ENCODE results near the gene TKFC.

TKFC gene

DNA sequence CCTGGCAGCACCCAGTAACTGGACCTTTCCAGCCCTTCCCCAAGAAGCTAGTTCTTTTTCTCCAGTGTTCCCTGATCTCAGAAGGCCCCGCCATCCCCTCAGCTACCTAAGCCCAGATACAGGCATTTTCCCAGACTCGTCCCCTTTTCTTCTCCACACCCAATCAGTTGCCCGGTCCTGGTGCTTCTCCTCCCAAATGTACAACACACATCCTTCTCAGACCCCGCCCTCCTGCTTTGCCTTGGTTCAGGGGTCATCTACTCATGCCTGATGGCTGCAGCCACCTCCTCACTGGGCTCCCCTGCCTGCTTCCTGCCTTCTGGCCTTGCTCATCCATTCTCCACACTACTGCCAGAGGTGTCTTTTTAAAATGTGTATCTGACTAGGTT, 6.5 kb downstream of the TKFC start:
- H3K4me3 ChIP-seq (ENCODE audit: low read length in 2 of 2) = no peak overlapping the region
- no peaks in the 10 kb centered on the region for H3K79me1 ChIP-seq (ENCODE audit: low read depth, low read length)
- no peak overlapping the region for H3K18ac ChIP-seq (ENCODE audit: low read length)
- no peak overlapping the region for H2BK5ac ChIP-seq (ENCODE audit: low read length)
- H3K23ac ChIP-seq (ENCODE audit: low read depth, low read length, poor library complexity) = no peak overlapping the region
- DNase-seq (ENCODE audit: low spot score) = no peak
- H3K36me3 ChIP-seq (replicated peaks in 1 of 2; ENCODE audit: control insufficient read depth in 2 of 2, insufficient read depth in 2 of 2, low read length in 2 of 2) = peaks cover 8 to 49% of the 10 kb centered on the region in 2 donors
- no peaks in the 10 kb centered on the region for H3K9me3 ChIP-seq (replicated peaks in 1 of 2; ENCODE audit: control insufficient read depth in 2 of 2, insufficient read depth in 1 of 2, low read depth in 1 of 2, low read length in 2 of 2)
- no peak overlapping the region for H3K14ac ChIP-seq (ENCODE audit: low read length)
- H3K9ac ChIP-seq (ENCODE audit: low read depth, low read length, poor library complexity) = no peak overlapping the region
- H2AK5ac ChIP-seq (ENCODE audit: low read depth, low read length) = no peak overlapping the region
- WGBS, 2 donors (ENCODE audit: extremely low coverage in 2 of 2, insufficient read length in 2 of 2, insufficient replicate concordance in 1 of 2) = no CpG with 5 or more reads among the region's 4 CpGs
- no peak overlapping the region for H2AFZ ChIP-seq (ENCODE audit: low read length)
- no peaks in the 10 kb centered on the region for H3K27me3 ChIP-seq (ENCODE audit: control insufficient read depth in 3 of 3, insufficient read depth in 3 of 3, low read depth in 1 of 3, low read length in 3 of 3)
- H2BK120ac ChIP-seq (ENCODE audit: low read depth, low read length) = no peak overlapping the region
- no peak overlapping the region for H2BK15ac ChIP-seq (ENCODE audit: low read length)
- no peak overlapping the region for H4K8ac ChIP-seq (ENCODE audit: low read depth, low read length)
- peaks cover under 1 to 20% of the 10 kb centered on the region in 2 donors for H3K4me1 ChIP-seq (ENCODE audit: control insufficient read depth in 2 of 2, insufficient read depth in 1 of 2, low read depth in 1 of 2, low read length in 2 of 2)
- no peak overlapping the region for H3K4ac ChIP-seq (ENCODE audit: low read length)
- H4K91ac ChIP-seq (ENCODE audit: low read depth, low read length, poor library complexity) = no peak overlapping the region
- H3K27ac ChIP-seq (replicated peaks; ENCODE audit: low read length) = no peak overlapping the region
- H3K4me2 ChIP-seq (ENCODE audit: insufficient read depth, low read length, poor library complexity, severe bottlenecking) = no peak overlapping the region
- H2BK12ac ChIP-seq (ENCODE audit: low read length) = no peak overlapping the region

DNA sequence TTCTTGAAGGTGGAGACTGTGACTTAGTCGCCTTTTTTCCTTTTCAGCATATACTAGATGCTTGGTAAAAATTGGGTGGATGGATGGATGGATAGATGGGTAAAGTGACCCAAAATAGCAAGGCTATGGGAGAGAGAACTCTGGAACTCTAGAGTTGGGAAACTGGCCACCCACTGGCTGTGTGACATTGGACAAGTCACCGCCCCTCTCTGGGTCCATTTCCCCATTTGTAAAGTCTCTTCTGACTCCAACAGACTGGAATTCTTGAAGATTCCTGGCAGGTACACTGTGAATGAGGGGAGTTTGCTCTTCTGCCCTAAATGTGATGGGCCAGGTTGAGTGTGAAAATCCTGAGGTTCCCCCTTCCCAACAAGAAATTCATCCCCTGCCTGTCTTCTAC, 8.0 kb downstream of the TKFC start:
- Histone ChIP-seq H3K9me3 (replicated peaks in 1 of 2; ENCODE audit: control insufficient read depth in 2 of 2, insufficient read depth in 1 of 2, low read depth in 1 of 2, low read length in 2 of 2) (no peaks in the 10 kb centered on the region), H3K14ac (ENCODE audit: low read length) (no peak overlapping the region)

DNA sequence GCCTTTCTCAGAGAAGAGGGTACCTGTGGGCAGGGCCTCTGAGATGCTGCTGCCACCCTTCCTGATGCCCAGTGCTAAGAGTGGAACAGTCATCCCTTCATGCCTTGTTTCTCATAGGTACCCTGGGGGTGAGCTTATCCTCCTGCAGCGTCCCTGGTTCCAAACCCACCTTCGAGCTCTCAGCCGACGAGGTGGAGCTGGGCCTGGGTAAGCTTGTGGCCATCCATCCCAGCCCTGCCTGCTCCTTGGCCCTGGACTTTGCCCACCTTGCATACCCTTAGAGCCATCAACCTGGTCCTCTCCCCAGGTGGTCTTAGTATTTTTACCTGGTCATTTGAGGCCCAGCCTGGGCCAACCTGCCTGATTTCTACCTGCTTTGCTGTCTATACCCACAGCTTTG, 8.7 kb downstream of the TKFC start:
- H3K79me1 ChIP-seq (ENCODE audit: low read depth, low read length) = no peaks in the 10 kb centered on the region
- no peak overlapping the region for H3K27ac ChIP-seq (replicated peaks; ENCODE audit: low read length)
- H3K23ac ChIP-seq (ENCODE audit: low read depth, low read length, poor library complexity) = no peak overlapping the region
- no peak overlapping the region for H3K4ac ChIP-seq (ENCODE audit: low read length)
- peaks cover 0 to 3% of the 10 kb centered on the region in 2 donors for H3K4me1 ChIP-seq (ENCODE audit: control insufficient read depth in 2 of 2, insufficient read depth in 1 of 2, low read depth in 1 of 2, low read length in 2 of 2)
- no peak overlapping the region for H3K9ac ChIP-seq (ENCODE audit: low read depth, low read length, poor library complexity)
- H3K18ac ChIP-seq (ENCODE audit: low read length) = no peak overlapping the region
- no peaks in the 10 kb centered on the region for H3K9me3 ChIP-seq (replicated peaks in 1 of 2; ENCODE audit: control insufficient read depth in 2 of 2, insufficient read depth in 1 of 2, low read depth in 1 of 2, low read length in 2 of 2)
- H2BK120ac ChIP-seq (ENCODE audit: low read depth, low read length) = no peak overlapping the region
- no peak overlapping the region for H3K14ac ChIP-seq (ENCODE audit: low read length)
- H3K4me3 ChIP-seq (ENCODE audit: low read length in 2 of 2) = no peak overlapping the region
- no peak overlapping the region for H2AFZ ChIP-seq (ENCODE audit: low read length)
- H2BK5ac ChIP-seq (ENCODE audit: low read length) = no peak overlapping the region
- no peak overlapping the region for H2AK5ac ChIP-seq (ENCODE audit: low read depth, low read length)
- no peak overlapping the region for H3K4me2 ChIP-seq (ENCODE audit: insufficient read depth, low read length, poor library complexity, severe bottlenecking)
- no peak overlapping the region for H2BK12ac ChIP-seq (ENCODE audit: low read length)
- no peak overlapping the region for H2BK15ac ChIP-seq (ENCODE audit: low read length)
- peaks cover 8 to 67% of the 10 kb centered on the region in 2 donors for H3K36me3 ChIP-seq (replicated peaks in 1 of 2; ENCODE audit: control insufficient read depth in 2 of 2, insufficient read depth in 2 of 2, low read length in 2 of 2)
- H4K91ac ChIP-seq (ENCODE audit: low read depth, low read length, poor library complexity) = no peak overlapping the region
- no CpG with 5 or more reads among the region's 4 CpGs for WGBS, 2 donors (ENCODE audit: extremely low coverage in 2 of 2, insufficient read length in 2 of 2, insufficient replicate concordance in 1 of 2)
- H3K27me3 ChIP-seq (ENCODE audit: control insufficient read depth in 3 of 3, insufficient read depth in 3 of 3, low read depth in 1 of 3, low read length in 3 of 3) = no peaks in the 10 kb centered on the region
- DNase-seq (ENCODE audit: low spot score) = no peak
- H4K8ac ChIP-seq (ENCODE audit: low read depth, low read length) = no peak overlapping the region

More for the DNA sequence above, 8.0 kb downstream of the TKFC start:
- Histone ChIP-seq H2BK5ac (ENCODE audit: low read length) (no peak overlapping the region), H3K27ac (replicated peaks; ENCODE audit: low read length) (no peak overlapping the region), H2BK15ac (ENCODE audit: low read length) (no peak overlapping the region), H4K91ac (ENCODE audit: low read depth, low read length, poor library complexity) (no peak overlapping the region), H3K4me2 (ENCODE audit: insufficient read depth, low read length, poor library complexity, severe bottlenecking) (no peak overlapping the region), H3K4me1 (ENCODE audit: control insufficient read depth in 2 of 2, insufficient read depth in 1 of 2, low read depth in 1 of 2, low read length in 2 of 2) (peaks cover 0 to 8% of the 10 kb centered on the region in 2 donors), H4K8ac (ENCODE audit: low read depth, low read length) (no peak overlapping the region), H3K9ac (ENCODE audit: low read depth, low read length, poor library complexity) (peak overlapping the region; percentile 0), H3K36me3 (replicated peaks in 1 of 2; ENCODE audit: control insufficient read depth in 2 of 2, insufficient read depth in 2 of 2, low read length in 2 of 2) (peaks cover 8 to 63% of the 10 kb centered on the region in 2 donors), H3K4ac (ENCODE audit: low read length) (no peak overlapping the region), H2AFZ (ENCODE audit: low read length) (no peak overlapping the region), H3K27me3 (ENCODE audit: control insufficient read depth in 3 of 3, insufficient read depth in 3 of 3, low read depth in 1 of 3, low read length in 3 of 3) (no peaks in the 10 kb centered on the region), H2BK12ac (ENCODE audit: low read length) (no peak overlapping the region), H3K23ac (ENCODE audit: low read depth, low read length, poor library complexity) (no peak overlapping the region), H3K4me3 (ENCODE audit: low read length in 2 of 2) (no peak overlapping the region), H3K79me1 (ENCODE audit: low read depth, low read length) (no peaks in the 10 kb centered on the region), H2AK5ac (ENCODE audit: low read depth, low read length) (no peak overlapping the region), H3K18ac (ENCODE audit: low read length) (no peak overlapping the region), H2BK120ac (ENCODE audit: low read depth, low read length) (no peak overlapping the region)
- WGBS, 2 donors (ENCODE audit: extremely low coverage in 2 of 2, insufficient read length in 2 of 2, insufficient replicate concordance in 1 of 2) = no CpG with 5 or more reads among the region's 2 CpGs
- DNase-seq (ENCODE audit: low spot score) = no peak

DNA sequence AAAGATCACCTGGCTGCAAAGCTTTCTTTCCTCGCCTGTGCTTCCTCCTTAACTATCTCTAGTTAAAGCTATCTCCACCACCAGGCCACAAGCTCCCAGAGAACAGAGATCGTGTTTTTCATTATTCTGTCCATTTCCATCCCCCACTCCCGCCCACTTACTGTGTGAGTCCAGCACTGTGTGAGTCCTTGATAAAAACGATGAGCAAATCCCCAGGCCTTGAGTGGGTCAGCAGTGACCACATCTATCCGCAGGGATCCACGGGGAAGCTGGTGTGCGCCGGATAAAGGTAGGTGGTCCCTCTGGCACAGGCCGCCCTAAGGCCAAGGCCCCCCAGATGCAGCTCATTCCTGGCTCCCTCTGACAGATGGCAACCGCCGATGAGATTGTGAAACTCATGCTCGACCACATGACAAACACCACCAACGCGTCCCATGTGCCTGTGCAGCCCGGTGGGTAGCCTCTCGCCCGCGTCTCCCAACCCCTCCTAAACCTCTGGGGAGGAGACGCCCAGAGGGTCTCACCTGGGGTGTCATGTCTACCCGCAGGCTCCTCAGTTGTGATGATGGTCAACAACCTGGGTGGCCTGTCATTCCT, 9.3 kb downstream of the TKFC start:
- no peak for DNase-seq (ENCODE audit: low spot score)
- Histone ChIP-seq H3K36me3 (replicated peaks in 1 of 2; ENCODE audit: control insufficient read depth in 2 of 2, insufficient read depth in 2 of 2, low read length in 2 of 2) (peaks cover 8 to 72% of the 10 kb centered on the region in 2 donors), H3K27me3 (ENCODE audit: control insufficient read depth in 3 of 3, insufficient read depth in 3 of 3, low read depth in 1 of 3, low read length in 3 of 3) (no peaks in the 10 kb centered on the region), H3K4me3 (ENCODE audit: low read length in 2 of 2) (no peak overlapping the region), H3K14ac (ENCODE audit: low read length) (no peak overlapping the region), H3K4me1 (ENCODE audit: control insufficient read depth in 2 of 2, insufficient read depth in 1 of 2, low read depth in 1 of 2, low read length in 2 of 2) (no peaks in the 10 kb centered on the region), H2BK5ac (ENCODE audit: low read length) (no peak overlapping the region), H4K91ac (ENCODE audit: low read depth, low read length, poor library complexity) (no peak overlapping the region), H2BK12ac (ENCODE audit: low read length) (no peak overlapping the region), H3K27ac (replicated peaks; ENCODE audit: low read length) (no peak overlapping the region), H2BK15ac (ENCODE audit: low read length) (no peak overlapping the region), H2AK5ac (ENCODE audit: low read depth, low read length) (no peak overlapping the region), H3K4me2 (ENCODE audit: insufficient read depth, low read length, poor library complexity, severe bottlenecking) (no peak overlapping the region), H2AFZ (ENCODE audit: low read length) (no peak overlapping the region), H3K9ac (ENCODE audit: low read depth, low read length, poor library complexity) (no peak overlapping the region), H3K9me3 (replicated peaks in 1 of 2; ENCODE audit: control insufficient read depth in 2 of 2, insufficient read depth in 1 of 2, low read depth in 1 of 2, low read length in 2 of 2) (no peaks in the 10 kb centered on the region), H3K79me1 (ENCODE audit: low read depth, low read length) (no peaks in the 10 kb centered on the region), H2BK120ac (ENCODE audit: low read depth, low read length) (no peak overlapping the region), H4K8ac (ENCODE audit: low read depth, low read length) (no peak overlapping the region), H3K23ac (ENCODE audit: low read depth, low read length, poor library complexity) (peak overlapping the region; percentile 59), H3K4ac (ENCODE audit: low read length) (no peak overlapping the region), H3K18ac (ENCODE audit: low read length) (no peak overlapping the region)
- WGBS, 2 donors (ENCODE audit: extremely low coverage in 2 of 2, insufficient read length in 2 of 2, insufficient replicate concordance in 1 of 2) = no CpG with 5 or more reads among the region's 20 CpGs

All from neuronal stem cell (in vitro differentiated cells).